Spleen (tissue), 11 donors: ENCODE data around the gene HSPA4L. TPM values are rescaled to one million over a fixed set of nuclear protein-coding genes. Genes with fewer than 3 reads are reported as not detected.

Source experiments
- DNase-seq: peaks from one replicate; pipeline ENCODE4 v3.0.0-alpha.2; 2020
- H3K27ac ChIP-seq, 8 donors: fragments of 200-600 bp; sonication (generic) in 7 of 8; 1 replicate in 4 of 8; 2 replicates in 4 of 8; pipeline versions ENCODE4 v1.5.0 to v1.8.0; 2016 to 2021; ENCODE audit warnings: inconsistent platforms in 4 of 8, mild to moderate bottlenecking in 4 of 8, moderate library complexity in 1 of 8
- H3K27me3 ChIP-seq, 7 donors: fragments of 200-600 bp; sonication (generic) in 6 of 7; replicated peaks in 1 of 7; 1 replicate in 4 of 7; 2 replicates in 3 of 7; pipeline versions ENCODE4 v1.5.0 to v1.8.0; 2016 to 2021; ENCODE audit warnings: inconsistent platforms in 3 of 7, mild to moderate bottlenecking in 1 of 7
- H3K36me3 ChIP-seq, 6 donors: fragments of 200-600 bp; sonication (generic) in 5 of 6; 1 replicate in 4 of 6; 2 replicates in 2 of 6; pipeline versions ENCODE4 v1.5.0 to v1.8.0; 2016 to 2021; ENCODE audit warnings: inconsistent platforms in 2 of 6
- H3K4me1 ChIP-seq, 6 donors: fragments of 200-600 bp; sonication (generic) in 5 of 6; 1 replicate in 3 of 6; 2 replicates in 3 of 6; pipeline versions ENCODE4 v1.5.0 to v1.8.0; 2016 to 2021; ENCODE audit warnings: inconsistent platforms in 3 of 6
- H3K4me3 ChIP-seq, 8 donors: fragments of 200-600 bp; sonication (generic) in 7 of 8; 1 replicate in 4 of 8; 2 replicates in 4 of 8; pipeline versions ENCODE4 v1.5.0 to v1.8.0; 2016 to 2021; ENCODE audit warnings: inconsistent platforms in 4 of 8, mild to moderate bottlenecking in 4 of 8, moderate library complexity in 2 of 8
- H3K9me3 ChIP-seq, 8 donors: fragments of 200-600 bp; sonication (generic) in 7 of 8; 1 replicate in 4 of 8; 2 replicates in 4 of 8; pipeline versions ENCODE4 v1.5.0 to v1.8.0; 2016 to 2021; ENCODE audit warnings: inconsistent platforms in 4 of 8
- CTCF ChIP-seq, 11 experiments: fragments of 200-600 bp in 7 of 11; fragments of 450-650 bp in 4 of 11; sonication (generic) in 4 of 11; IDR thresholded peaks in 8 of 11; conservative IDR thresholded peaks in 3 of 11; 1 replicate in 7 of 11; 2 replicates in 4 of 11; pipeline versions ENCODE4 v1.4.0 to v1.8.0; 2016 to 2021; ENCODE audit warnings: antibody characterized with exemption in 11 of 11, inconsistent platforms in 4 of 11, mild to moderate bottlenecking in 1 of 11
- POLR2A ChIP-seq, 3 donors: fragments of 450-650 bp; IDR thresholded peaks; one replicate each; pipeline ENCODE4 v1.5.1; 2017; ENCODE audit warnings: antibody characterized with exemption in 3 of 3, mild to moderate bottlenecking in 1 of 3
- POLR2AphosphoS5 ChIP-seq, 3 donors: sonication (generic); formaldehyde crosslinking; IDR thresholded peaks; one replicate each; pipeline ENCODE4 v1.5.1; 2017; ENCODE audit warnings: antibody characterized with exemption in 3 of 3
- WGBS, 5 donors: extraction: QIAGEN DNeasy Blood & Tissue Kit in 3 of 5; methylation state at CpG; one replicate each; pipeline versions ENCODE4 v1.1.5 to v1.1.7; 2013 to 2018; 5-methylcytosine and 5-hydroxymethylcytosine counted together
- intact Hi-C: fragments of 100-400 bp; cut with DNase I; formaldehyde crosslinking; loops from one replicate; pipeline ENCODE4 v1.15.0; 2023; ENCODE audit warnings: low total_unique reads
- polyA plus RNA-seq, 3 donors: library from polyadenylated mRNA; stranded (reverse); fragments of 200-250 nt; gene quantifications; one replicate each; pipeline ENCODE4 v1.2.1, GENCODE V29; 2013
- total RNA-seq, 7 donors: library from RNA; depleted of rRNA in 3 of 7; stranded (reverse); fragments of >200 nt in 3 of 7; fragmentation: NEBNext Ultra II Directional in 4 of 7; extraction: Animal tissue kit (Norgen Biotek cat#: 25700) in 4 of 7; gene quantifications; one replicate each; pipeline versions ENCODE4 v1.1.0 to v1.2.1, GENCODE V29; 2016 to 2021
- donor health status: healthy with polysubstance abuse.
- donor health status: DM: no; HTN: no; CAD: no; lungs with moderate emphysema.
- donor health status: DM: no; HTN: no; CAD: no.
- donor health status: Bipolar disorder and iron deficiency.
- donor health status: healthy.
- donor health status: DM: no; HTN: no; CAD: no.
- donor health status: DM: yes; HTN: yes; CAD: no.

HSPA4L gene
- total and polyA plus RNA-seq, 10 donors: 0.13 to 4.1 (median 2.5) TPM

- H3K36me3 ChIP-seq: no peaks in the 10 kb centered on the region
- no peak for TF ChIP-seq POLR2AphosphoS5 (IDR thresholded peaks at IDR 0.05)
- TF ChIP-seq POLR2A (IDR thresholded peaks at IDR 0.05): no peak
- no peak for TF ChIP-seq CTCF (IDR thresholded peaks at IDR 0.05 in 8 of 11, conservative IDR thresholded peaks at IDR 0.05 in 3 of 11)
- no peaks in the 10 kb centered on the region for H3K4me1 ChIP-seq
- intact Hi-C loops: no loop called here
- WGBS, 5 donors: 78 to 90% (median 85%) methylated on average over 1 of the region's 1 CpG
- H3K27me3 ChIP-seq: no peaks in the 10 kb centered on the region
- no peak overlapping the region for H3K4me3 ChIP-seq
- no peak overlapping the region for H3K27ac ChIP-seq
- no peak for DNase-seq
- H3K9me3 ChIP-seq: no peaks in the 10 kb centered on the region
Observed at GRCh38 chr4:127793528-127793927, 11.4 kb downstream of the HSPA4L start.

- intact Hi-C loops: no loop called here
- no peak for DNase-seq
- TF ChIP-seq POLR2AphosphoS5 (IDR thresholded peaks at IDR 0.05) (no peak), CTCF (IDR thresholded peaks at IDR 0.05 in 8 of 11, conservative IDR thresholded peaks at IDR 0.05 in 3 of 11) (no peak)
- no peaks in the 10 kb centered on the region for H3K36me3 ChIP-seq
- no peaks in the 10 kb centered on the region for H3K4me1 ChIP-seq
- H3K9me3 ChIP-seq: no peaks in the 10 kb centered on the region
- no peak overlapping the region for H3K27ac ChIP-seq
- H3K27me3 ChIP-seq: no peaks in the 10 kb centered on the region
- H3K4me3 ChIP-seq: no peak overlapping the region
Observed at GRCh38 chr4:127799711-127800110, 17.6 kb downstream of the HSPA4L start.

DNA sequence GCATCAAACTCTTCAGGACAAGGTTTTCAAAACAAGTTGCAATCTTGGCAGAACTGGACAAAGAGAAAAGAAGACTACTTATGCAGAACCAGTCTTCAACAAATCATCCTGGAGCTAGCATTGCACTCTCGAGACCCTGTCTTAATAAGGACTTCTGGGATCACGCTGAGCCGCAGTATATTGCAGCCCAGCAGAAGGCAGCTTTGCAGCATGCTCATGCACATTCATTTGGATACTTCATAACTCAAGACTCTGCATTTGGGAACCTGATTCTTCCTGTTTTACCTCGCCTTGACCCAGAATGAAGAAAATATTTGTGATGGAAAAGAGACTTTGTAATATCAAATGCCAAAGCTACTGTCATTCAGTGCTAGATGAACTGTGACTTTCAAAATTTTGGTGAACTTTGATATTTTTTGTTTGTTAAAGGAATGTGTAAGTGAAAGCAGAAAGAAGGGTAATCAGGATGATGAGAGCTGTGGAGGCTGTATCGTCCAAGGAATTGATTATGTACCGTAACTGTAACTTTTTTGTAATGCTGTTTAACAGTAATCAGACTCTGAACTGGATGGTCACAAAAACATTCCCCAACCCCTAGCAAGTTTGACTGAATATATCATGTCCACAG is 27.2 kb downstream of the HSPA4L start:
- Histone ChIP-seq H3K4me3 (no peak overlapping the region), H3K4me1 (no peaks in the 10 kb centered on the region), H3K27ac (no peak overlapping the region), H3K9me3 (no peaks in the 10 kb centered on the region), H3K36me3 (no peaks in the 10 kb centered on the region), H3K27me3 (no peaks in the 10 kb centered on the region)
- TF ChIP-seq CTCF (IDR thresholded peaks at IDR 0.05 in 8 of 11, conservative IDR thresholded peaks at IDR 0.05 in 3 of 11) (no peak), POLR2AphosphoS5 (IDR thresholded peaks at IDR 0.05) (no peak)
- intact Hi-C loops: no loop called here
- DNase-seq: no peak
- WGBS, 5 donors: 83 to 90% (median 86%) methylated on average over 6 of the region's 6 CpGs

GRCh38 chr4:127810551-127810950 is 28.4 kb downstream of the HSPA4L start:
- Histone ChIP-seq H3K4me1 (no peaks in the 10 kb centered on the region), H3K27me3 (no peaks in the 10 kb centered on the region), H3K4me3 (no peak overlapping the region), H3K9me3 (no peaks in the 10 kb centered on the region), H3K27ac (no peak overlapping the region), H3K36me3 (no peaks in the 10 kb centered on the region)
- 85 to 94% (median 92%) methylated on average over 3 of the region's 3 CpGs for WGBS, 5 donors
- no peak for DNase-seq
- intact Hi-C loops: no loop called here
- no peak for TF ChIP-seq POLR2AphosphoS5 (IDR thresholded peaks at IDR 0.05)

DNA sequence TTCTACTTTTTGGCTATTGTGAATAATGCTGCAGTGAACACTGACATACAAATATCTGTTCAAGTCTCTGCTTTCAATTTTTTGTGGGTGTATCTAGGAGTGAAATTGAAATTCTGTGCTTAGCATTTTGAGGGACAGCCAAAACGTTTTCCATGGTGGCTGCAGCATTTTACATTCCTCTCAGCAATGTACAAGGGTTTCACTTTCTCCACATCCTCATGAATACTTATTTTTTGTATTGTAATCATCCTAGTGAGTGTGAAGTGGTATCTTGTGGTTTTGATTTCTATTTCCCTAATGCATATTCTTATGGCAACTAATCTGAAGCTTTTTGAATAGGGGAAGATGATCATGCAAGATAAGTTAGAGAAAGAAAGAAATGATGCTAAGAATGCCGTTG is 40.3 kb downstream of the HSPA4L start:
- no peaks in the 10 kb centered on the region for H3K36me3 ChIP-seq
- WGBS, 5 donors: 55 to 71% (median 60%) methylated on average over 2 of the region's 2 CpGs
- intact Hi-C loops: no loop called here
- H3K4me1 ChIP-seq: no peaks in the 10 kb centered on the region
- no peak overlapping the region for H3K4me3 ChIP-seq
- H3K9me3 ChIP-seq: no peaks in the 10 kb centered on the region
- H3K27me3 ChIP-seq: no peaks in the 10 kb centered on the region
- TF ChIP-seq CTCF (IDR thresholded peaks at IDR 0.05 in 8 of 11, conservative IDR thresholded peaks at IDR 0.05 in 3 of 11) (no peak), POLR2A (IDR thresholded peaks at IDR 0.05) (no peak), POLR2AphosphoS5 (IDR thresholded peaks at IDR 0.05) (no peak)
- no peak for DNase-seq
- no peak overlapping the region for H3K27ac ChIP-seq
